Kidney (tissue), 14 donors: ENCODE data around the gene MED27. TPM values are rescaled to one million over a fixed set of nuclear protein-coding genes. Genes with fewer than 3 reads are reported as not detected.
A peak's percentile ranks its signal among the peaks of the same experiment; 100 is the strongest.

Source experiments
- DNase-seq, 5 donors: peaks; one replicate each; pipeline ENCODE4 v3.0.0-alpha.2; 2013 to 2020
- FAIRE-seq: peaks from 2 replicates; lab custom pipeline; 2012; peaks lifted over from hg19 to GRCh38; lab: Jason Lieb, UNC
- H3K27ac ChIP-seq, 2 donors: one replicate each; pipeline ENCODE4 v1.7.0; 2013; ENCODE audit warnings: low read depth in 2 of 2, low read length in 2 of 2, inconsistent platforms in 1 of 2
- H3K27me3 ChIP-seq: one replicate; pipeline ENCODE4 v1.7.1; 2013; ENCODE audit warnings: low read length, inconsistent platforms; ENCODE audit not compliant: control insufficient read depth, insufficient read depth
- H3K36me3 ChIP-seq, 3 donors: one replicate each; pipeline versions ENCODE4 v1.7.0 to v1.7.1; 2013; ENCODE audit warnings: low read length in 3 of 3, control low read depth in 1 of 3, inconsistent platforms in 1 of 3; ENCODE audit not compliant: insufficient read depth in 3 of 3, control insufficient read depth in 2 of 3
- H3K4me1 ChIP-seq, 3 donors: one replicate each; pipeline versions ENCODE4 v1.7.0 to v1.7.1; 2013; ENCODE audit warnings: low read length in 3 of 3, inconsistent platforms in 1 of 3, low read depth in 1 of 3; ENCODE audit not compliant: control insufficient read depth in 2 of 3, insufficient read depth in 2 of 3
- H3K4me3 ChIP-seq, 3 donors: one replicate each; pipeline versions ENCODE4 v1.7.0 to v1.8.1; 2013; ENCODE audit warnings: low read length in 3 of 3, control low read depth in 1 of 3, inconsistent platforms in 1 of 3
- H3K9ac ChIP-seq, 3 donors: one replicate each; pipeline versions ENCODE4 v1.7.0 to v1.7.1; 2013; ENCODE audit warnings: low read length in 3 of 3, control low read depth in 1 of 3, inconsistent platforms in 1 of 3
- H3K9me3 ChIP-seq, 3 donors: one replicate each; pipeline versions ENCODE4 v1.7.0 to v1.7.1; 2013; ENCODE audit warnings: low read length in 3 of 3, control low read depth in 1 of 3, inconsistent platforms in 1 of 3; ENCODE audit not compliant: control insufficient read depth in 2 of 3, insufficient read depth in 1 of 3
- intact Hi-C: fragments of 100-400 bp; cut with DNase I; formaldehyde crosslinking; loops from one replicate; pipeline ENCODE4 v1.11.1; 2022
- polyA plus RNA-seq: library from polyadenylated mRNA; stranded (reverse); fragments of 350-450 nt; fragmentation: Illumina TruSeq; extraction: RNeasy Lipid Tissue Mini Kit (QIAGEN cat#74804); gene quantifications from one replicate; pipeline ENCODE4 v1.2.3, GENCODE V29; 2014; ENCODE audit warnings: low read depth, low replicate concordance; ENCODE audit not compliant: insufficient read depth
- total RNA-seq: library from RNA; stranded (reverse); fragmentation: NEBNext Ultra II Directional; extraction: Animal tissue kit (Norgen Biotek cat#: 25700); gene quantifications from one replicate; pipeline ENCODE4 v1.2.1, GENCODE V29; 2021
- TF ChIP-seq, protein P1 (sequence below): IDR thresholded peaks from 3 replicates; pipeline ENCODE4 v1.5.1; 2012; ENCODE audit warnings: mild to moderate bottlenecking, moderate library complexity, borderline replicate concordance; ENCODE audit not compliant: insufficient read depth; ENCODE audit errors: extremely low read depth
- donor health status: control.
- donor health status: control.
- donor health status: control.
- donor health status: control.
- donor health status: control.
- donor health status: DM: yes; HTN: yes; CAD: no.
- donor health status: Normal renal cell carcinoma (clear cell type).

MED27 gene
- total and polyA plus RNA-seq, 2 donors from 2014 or later = 15.9 to 23.1 TPM

DNA sequence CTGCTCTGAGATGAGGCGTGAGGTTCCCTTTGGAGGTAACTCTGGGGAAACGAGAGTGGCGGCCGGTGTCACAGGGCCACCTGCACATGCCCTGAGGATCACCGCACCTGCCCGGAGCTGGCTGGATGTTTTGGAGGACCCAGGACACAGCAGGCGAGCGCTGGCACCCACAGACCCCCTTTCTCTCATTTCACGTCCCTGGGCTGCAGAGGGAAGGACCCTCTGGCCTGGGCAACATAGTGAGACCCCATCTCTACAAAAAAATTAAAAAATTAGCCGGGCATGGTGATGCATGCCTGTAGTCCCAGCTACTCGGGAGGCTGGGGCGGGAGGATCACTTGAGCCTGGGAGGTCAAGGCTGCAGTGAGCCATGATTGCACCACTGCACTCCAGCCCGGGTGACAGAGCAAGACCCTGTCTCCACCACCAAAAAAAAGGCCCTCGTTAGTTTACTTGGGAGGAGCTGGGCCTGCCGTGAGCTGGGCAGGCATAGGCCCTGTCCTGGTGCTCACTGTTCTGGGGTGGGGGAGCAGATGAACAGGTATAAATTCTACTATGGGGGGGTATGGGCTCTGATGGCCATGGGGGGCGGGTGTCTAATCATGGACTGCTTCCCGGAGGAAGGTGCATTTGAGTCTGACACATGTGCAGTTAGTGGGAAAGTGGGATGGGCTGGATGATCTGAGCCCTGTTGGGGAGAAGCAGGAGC lies 242.9 kb downstream of the MED27 start:
- TF ChIP-seq, protein P1, sequence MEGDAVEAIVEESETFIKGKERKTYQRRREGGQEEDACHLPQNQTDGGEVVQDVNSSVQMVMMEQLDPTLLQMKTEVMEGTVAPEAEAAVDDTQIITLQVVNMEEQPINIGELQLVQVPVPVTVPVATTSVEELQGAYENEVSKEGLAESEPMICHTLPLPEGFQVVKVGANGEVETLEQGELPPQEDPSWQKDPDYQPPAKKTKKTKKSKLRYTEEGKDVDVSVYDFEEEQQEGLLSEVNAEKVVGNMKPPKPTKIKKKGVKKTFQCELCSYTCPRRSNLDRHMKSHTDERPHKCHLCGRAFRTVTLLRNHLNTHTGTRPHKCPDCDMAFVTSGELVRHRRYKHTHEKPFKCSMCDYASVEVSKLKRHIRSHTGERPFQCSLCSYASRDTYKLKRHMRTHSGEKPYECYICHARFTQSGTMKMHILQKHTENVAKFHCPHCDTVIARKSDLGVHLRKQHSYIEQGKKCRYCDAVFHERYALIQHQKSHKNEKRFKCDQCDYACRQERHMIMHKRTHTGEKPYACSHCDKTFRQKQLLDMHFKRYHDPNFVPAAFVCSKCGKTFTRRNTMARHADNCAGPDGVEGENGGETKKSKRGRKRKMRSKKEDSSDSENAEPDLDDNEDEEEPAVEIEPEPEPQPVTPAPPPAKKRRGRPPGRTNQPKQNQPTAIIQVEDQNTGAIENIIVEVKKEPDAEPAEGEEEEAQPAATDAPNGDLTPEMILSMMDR = no peak
- H3K9ac ChIP-seq = no peak overlapping the region
- DNase-seq = peak in 1 of 5 donors; percentile 67
- intact Hi-C loops = no loop called here
- no peaks in the 10 kb centered on the region for H3K4me1 ChIP-seq
- no peak for FAIRE-seq
- H3K27ac ChIP-seq = no peak overlapping the region
- no peaks in the 10 kb centered on the region for H3K36me3 ChIP-seq
- H3K4me3 ChIP-seq = no peak overlapping the region
- H3K27me3 ChIP-seq = no peaks in the 10 kb centered on the region
- peaks cover 0 to 12% (median 0%) of the 10 kb centered on the region in 3 donors for H3K9me3 ChIP-seq

DNA sequence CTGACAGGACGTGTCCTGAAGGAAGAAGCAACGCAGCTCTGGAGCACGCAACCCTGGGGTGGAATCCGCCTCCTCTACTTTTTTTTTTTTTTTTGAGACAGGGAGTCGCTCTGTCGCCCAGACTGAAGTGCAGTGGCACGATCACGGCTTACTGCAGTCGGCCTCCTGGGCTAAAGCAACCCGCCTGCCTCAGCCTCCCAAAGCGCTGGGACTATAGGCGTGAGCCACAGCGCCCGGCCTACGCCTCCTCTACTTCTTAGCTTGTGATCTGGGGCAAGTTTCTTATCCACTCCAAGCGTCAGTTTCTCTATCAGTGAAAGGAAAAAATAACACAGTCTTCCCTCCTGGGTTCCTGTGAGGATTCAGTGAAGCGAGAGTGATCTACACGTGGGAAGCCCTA lies 243.6 kb downstream of the MED27 start:
- DNase-seq (peak in 1 of 5 donors; percentile 33), FAIRE-seq (no peak)
- no peak overlapping the region for H3K9ac ChIP-seq
- H3K36me3 ChIP-seq = no peaks in the 10 kb centered on the region
- H3K4me3 ChIP-seq = no peak overlapping the region
- no peaks in the 10 kb centered on the region for H3K4me1 ChIP-seq
- intact Hi-C loops = no loop called here
- no peaks in the 10 kb centered on the region for H3K27me3 ChIP-seq
- no peak overlapping the region for H3K27ac ChIP-seq
- peaks cover 0 to 12% (median 0%) of the 10 kb centered on the region in 3 donors for H3K9me3 ChIP-seq
- TF ChIP-seq, protein P1 = no peak

DNA sequence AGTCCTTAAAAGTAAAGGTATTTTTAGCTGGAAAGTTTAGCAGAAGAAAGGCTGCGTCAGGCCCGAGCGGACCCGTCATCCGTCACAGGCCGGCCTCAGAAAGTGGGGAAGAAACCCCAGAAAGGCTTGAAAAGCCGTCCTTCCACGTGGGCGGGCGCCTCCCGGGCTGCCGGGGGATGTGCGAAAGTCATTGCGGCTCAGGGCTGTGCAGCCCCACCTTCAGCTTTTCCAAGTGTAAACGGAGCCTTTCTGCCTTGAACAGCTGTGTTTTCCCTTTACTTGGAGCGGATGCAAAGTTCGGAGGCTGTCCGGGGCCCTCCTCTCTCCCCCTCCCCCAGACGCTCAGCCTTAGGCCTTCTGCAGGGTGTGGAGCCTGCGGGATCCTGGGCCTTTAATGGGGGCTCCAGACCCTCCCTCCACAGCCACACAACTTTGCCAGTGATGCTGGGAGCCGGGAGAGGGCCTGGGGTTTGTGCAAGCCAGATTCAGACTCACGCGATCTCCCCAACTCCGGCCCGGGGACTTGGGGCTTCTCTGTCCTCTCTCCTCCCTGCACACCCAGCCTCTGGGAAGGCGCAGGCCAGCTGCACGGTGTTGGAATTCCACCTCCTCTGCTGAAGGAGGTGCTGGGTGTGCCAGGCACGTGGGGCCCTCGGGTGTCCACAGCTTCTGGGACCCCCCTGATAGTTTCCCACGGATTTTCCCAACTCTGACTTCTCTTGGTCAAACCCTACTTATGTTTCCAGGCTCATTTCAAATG lies 244.3 kb downstream of the MED27 start:
- FAIRE-seq = no peak
- Histone ChIP-seq H3K27ac (no peak overlapping the region), H3K4me3 (no peak overlapping the region), H3K4me1 (no peaks in the 10 kb centered on the region), H3K27me3 (no peaks in the 10 kb centered on the region), H3K36me3 (no peaks in the 10 kb centered on the region), H3K9me3 (peaks cover 0 to 12% (median 0%) of the 10 kb centered on the region in 3 donors), H3K9ac (no peak overlapping the region)
- TF ChIP-seq, protein P1 = no peak
- intact Hi-C loops = no loop called here
- peak in 4 of 5 donors; percentile 45 to 91 (median 72) for DNase-seq
